Subcutaneous abdominal adipose tissue (tissue), 5 donors: ENCODE results near the gene MGME1.

Source experiments
- H3K27ac ChIP-seq: one replicate; pipeline ENCODE4 v1.7.0; 2013; ENCODE audit warnings: low read depth, mild to moderate bottlenecking, inconsistent platforms, low read length, moderate library complexity
- H3K27me3 ChIP-seq, 5 donors: one replicate each; pipeline ENCODE4 v1.7.0; 2013; ENCODE audit warnings: low read length in 5 of 5, inconsistent platforms in 1 of 5; ENCODE audit not compliant: control insufficient read depth in 5 of 5, insufficient read depth in 4 of 5
- H3K36me3 ChIP-seq, 5 donors: one replicate each; pipeline ENCODE4 v1.7.0; 2013; ENCODE audit warnings: low read length in 5 of 5; ENCODE audit not compliant: control insufficient read depth in 5 of 5, insufficient read depth in 5 of 5
- H3K4me1 ChIP-seq, 5 donors: one replicate each; pipeline ENCODE4 v1.7.0; 2013; ENCODE audit warnings: low read length in 5 of 5, mild to moderate bottlenecking in 3 of 5, moderate library complexity in 1 of 5; ENCODE audit not compliant: control insufficient read depth in 5 of 5, insufficient read depth in 5 of 5
- H3K4me3 ChIP-seq, 5 donors: one replicate each; pipeline ENCODE4 v1.7.0; 2013; ENCODE audit warnings: low read length in 5 of 5, low read depth in 1 of 5
- H3K9ac ChIP-seq, 5 donors: one replicate each; pipeline ENCODE4 v1.7.0; 2013; ENCODE audit warnings: low read length in 5 of 5, mild to moderate bottlenecking in 4 of 5, moderate library complexity in 3 of 5
- H3K9me3 ChIP-seq, 5 donors: one replicate each; pipeline ENCODE4 v1.7.0; 2013; ENCODE audit warnings: low read length in 5 of 5; ENCODE audit not compliant: control insufficient read depth in 5 of 5
- donor health status: healthy.
- donor health status: healthy.
- donor health status: healthy.
- donor health status: healthy.
- donor health status: healthy.

MGME1 gene

DNA sequence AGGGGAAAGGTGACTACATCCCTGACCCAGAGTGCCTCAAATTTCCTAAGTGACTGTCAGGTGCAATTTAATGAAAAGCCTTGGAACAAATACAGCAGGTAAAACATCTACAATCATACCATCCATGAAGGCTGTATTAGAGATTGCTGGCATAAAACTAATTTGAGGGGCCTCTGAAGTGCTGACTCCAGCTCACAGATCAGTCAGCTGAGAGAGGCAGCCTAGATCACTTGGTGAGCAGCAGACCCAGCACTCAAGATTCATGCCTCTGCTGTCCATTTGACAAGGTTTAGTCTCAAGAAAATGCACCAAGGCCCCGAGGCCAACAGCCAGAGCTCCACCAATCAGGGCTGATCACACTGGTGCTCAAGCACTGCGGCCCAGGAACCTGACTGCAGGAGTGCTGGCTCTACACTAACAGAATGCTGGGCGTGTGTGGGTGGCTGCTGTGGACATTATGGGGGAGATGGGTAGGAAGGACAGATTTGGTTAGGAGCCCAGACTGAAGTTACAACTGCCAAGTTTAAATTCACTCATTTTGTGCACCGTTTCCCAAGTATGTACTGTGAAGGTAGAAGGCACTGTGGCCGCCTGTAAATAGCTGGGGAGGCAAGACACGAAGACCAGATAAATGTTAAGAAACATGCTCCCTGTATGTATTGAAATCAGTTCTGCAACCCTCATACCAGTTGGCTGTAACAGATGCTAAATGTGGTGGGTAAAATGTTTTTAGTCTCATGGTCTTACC lies 28.4 kb upstream of the MGME1 start:
- Histone ChIP-seq H3K27me3 (no peaks in the 10 kb centered on the region), H3K9ac (no peak overlapping the region), H3K9me3 (no peaks in the 10 kb centered on the region), H3K36me3 (peaks cover 20 to 46% (median 43%) of the 10 kb centered on the region in 5 donors), H3K4me1 (peaks cover 16 to 42% (median 33%) of the 10 kb centered on the region in 5 donors), H3K4me3 (no peak overlapping the region), H3K27ac (no peak overlapping the region)

DNA sequence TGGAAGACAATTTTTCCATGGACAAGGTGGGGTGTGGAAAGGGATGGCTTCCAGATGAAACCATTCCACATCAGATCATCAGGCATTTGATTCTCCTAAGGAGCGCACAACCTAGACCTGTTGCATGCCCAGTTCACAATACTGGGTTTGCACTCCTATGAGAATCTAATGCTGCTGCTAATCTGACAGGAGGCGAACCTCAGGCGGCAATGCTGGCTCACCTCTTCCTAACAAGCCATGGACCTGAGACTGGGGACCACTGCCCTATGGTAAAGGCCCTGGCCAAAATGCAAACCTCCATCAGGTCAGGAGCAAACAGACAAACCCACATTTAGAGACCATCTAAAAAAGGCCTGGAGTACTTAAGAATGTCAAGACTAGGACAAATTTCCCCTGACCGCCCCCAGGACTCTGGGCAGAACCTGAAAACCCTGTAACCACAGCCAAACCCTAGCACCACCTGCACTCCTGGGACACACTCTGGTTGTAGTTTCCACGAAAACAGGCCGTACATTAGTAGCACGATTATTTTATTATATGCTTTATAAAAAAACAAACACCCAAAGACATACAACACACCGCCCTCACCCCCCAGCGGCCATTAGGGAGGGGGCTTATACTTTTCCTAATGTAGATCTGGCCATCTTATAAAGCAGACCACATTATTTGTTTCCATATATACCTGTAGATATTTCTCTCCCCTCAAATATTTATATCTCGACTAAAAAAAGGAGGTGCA lies 27.6 kb upstream of the MGME1 start:
- H3K27me3 ChIP-seq, result no peaks in the 10 kb centered on the region
- no peak overlapping the region for H3K9ac ChIP-seq
- peaks cover 25 to 54% (median 49%) of the 10 kb centered on the region in 5 donors for H3K36me3 ChIP-seq

GRCh38 chr20:17941826-17942196 lies 27.0 kb upstream of the MGME1 start:
- Histone ChIP-seq H3K4me1 (peaks cover 10 to 31% (median 22%) of the 10 kb centered on the region in 5 donors), H3K9ac (no peak overlapping the region), H3K27ac (no peak overlapping the region), H3K4me3 (no peak overlapping the region), H3K27me3 (no peaks in the 10 kb centered on the region), H3K36me3 (peaks cover 31 to 60% (median 54%) of the 10 kb centered on the region in 5 donors), H3K9me3 (no peaks in the 10 kb centered on the region)

More for the DNA sequence above, 27.6 kb upstream of the MGME1 start:
- no peaks in the 10 kb centered on the region for H3K9me3 ChIP-seq
- peaks cover 15 to 36% (median 27%) of the 10 kb centered on the region in 5 donors for H3K4me1 ChIP-seq
- no peak overlapping the region for H3K4me3 ChIP-seq
- no peak overlapping the region for H3K27ac ChIP-seq

- H3K36me3 ChIP-seq, result peaks cover 43 to 74% (median 68%) of the 10 kb centered on the region in 5 donors
- no peak overlapping the region for H3K9ac ChIP-seq
- no peaks in the 10 kb centered on the region for H3K27me3 ChIP-seq
- peaks cover 3 to 22% (median 12%) of the 10 kb centered on the region in 5 donors for H3K4me1 ChIP-seq
- no peak overlapping the region for H3K27ac ChIP-seq
- no peak overlapping the region for H3K4me3 ChIP-seq
- H3K9me3 ChIP-seq, result no peaks in the 10 kb centered on the region
These were observed 25.5 kb upstream of the MGME1 start for GRCh38 chr20:17943343-17943742.

GRCh38 chr20:17944854-17945474 lies 23.9 kb upstream of the MGME1 start:
- peaks cover 0 to 7% (median 0%) of the 10 kb centered on the region in 5 donors for H3K4me1 ChIP-seq
- no peaks in the 10 kb centered on the region for H3K27me3 ChIP-seq
- H3K9me3 ChIP-seq, result no peaks in the 10 kb centered on the region
- no peak overlapping the region for H3K9ac ChIP-seq
- H3K4me3 ChIP-seq, result no peak overlapping the region
- peaks cover 57 to 90% (median 85%) of the 10 kb centered on the region in 5 donors for H3K36me3 ChIP-seq
- H3K27ac ChIP-seq, result no peak overlapping the region

DNA sequence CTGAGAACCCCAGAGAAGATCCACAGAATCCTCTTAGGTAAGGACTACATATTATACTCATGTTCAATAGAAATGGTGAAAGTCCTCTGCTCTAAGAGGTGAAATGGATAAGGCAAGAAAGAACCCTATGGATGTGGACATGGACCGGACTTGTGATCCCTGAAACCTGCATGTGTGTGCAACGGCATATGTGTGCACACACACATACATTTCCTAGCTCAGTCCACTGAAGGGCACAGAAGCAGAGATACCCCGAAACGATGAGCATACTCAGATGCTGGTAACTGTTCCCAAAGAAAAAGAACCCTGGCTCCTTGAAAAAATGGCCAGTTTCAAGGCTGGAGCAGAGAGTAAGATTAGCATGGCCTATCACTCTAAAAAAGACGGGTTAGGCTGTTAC lies 22.8 kb upstream of the MGME1 start:
- no peak overlapping the region for H3K27ac ChIP-seq
- H3K4me3 ChIP-seq, result no peak overlapping the region
- peaks cover 0 to 4% (median 0%) of the 10 kb centered on the region in 5 donors for H3K4me1 ChIP-seq
- no peaks in the 10 kb centered on the region for H3K27me3 ChIP-seq
- H3K9me3 ChIP-seq, result no peaks in the 10 kb centered on the region
- peaks cover 68 to 95% (median 89%) of the 10 kb centered on the region in 5 donors for H3K36me3 ChIP-seq
- no peak overlapping the region for H3K9ac ChIP-seq

DNA sequence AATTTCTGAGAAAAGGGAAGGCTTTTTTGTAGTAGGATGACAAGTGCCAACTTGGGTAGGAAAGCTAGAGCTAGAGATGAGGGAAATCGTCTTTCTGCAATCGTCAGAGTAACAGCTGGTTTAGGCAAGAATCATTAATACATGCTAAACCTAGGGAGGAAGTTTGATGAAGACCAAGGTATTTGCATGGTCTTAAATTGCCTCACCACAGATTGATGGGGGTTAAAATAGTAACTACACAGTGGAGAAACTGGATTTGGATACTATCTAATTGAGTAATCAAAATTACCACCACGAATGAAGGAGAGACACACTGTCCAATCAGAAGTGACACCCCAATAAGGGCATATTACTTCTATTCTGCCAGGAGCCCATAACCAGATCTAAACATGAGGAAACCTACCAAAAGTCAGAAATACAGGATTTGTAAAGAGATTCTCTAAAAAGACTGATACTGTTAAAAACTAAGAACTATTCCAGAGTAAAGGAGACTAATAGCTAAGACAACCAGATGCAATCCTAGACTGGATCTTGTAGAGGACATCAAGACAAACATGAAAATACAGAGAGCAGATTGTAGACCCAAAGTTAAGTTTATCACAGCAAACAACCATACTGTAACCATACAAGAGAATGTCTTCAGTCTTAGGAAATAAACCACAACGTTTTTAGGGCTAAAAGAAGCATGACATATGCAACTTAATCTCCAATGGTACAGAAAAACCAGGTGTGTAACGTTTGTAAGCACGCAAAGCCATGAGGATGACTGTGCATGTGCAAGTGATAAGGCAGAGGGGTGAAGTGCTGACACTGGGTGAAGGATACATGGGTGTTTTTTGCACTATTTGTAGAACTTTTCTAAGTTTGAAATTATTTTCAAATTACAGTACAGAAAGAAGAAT lies 22.0 kb upstream of the MGME1 start:
- Histone ChIP-seq H3K4me1 (peaks cover 0 to 4% (median 0%) of the 10 kb centered on the region in 5 donors), H3K4me3 (no peak overlapping the region), H3K9me3 (no peaks in the 10 kb centered on the region), H3K27me3 (no peaks in the 10 kb centered on the region), H3K9ac (no peak overlapping the region), H3K36me3 (peaks cover 75 to 94% (median 88%) of the 10 kb centered on the region in 5 donors), H3K27ac (no peak overlapping the region)

DNA sequence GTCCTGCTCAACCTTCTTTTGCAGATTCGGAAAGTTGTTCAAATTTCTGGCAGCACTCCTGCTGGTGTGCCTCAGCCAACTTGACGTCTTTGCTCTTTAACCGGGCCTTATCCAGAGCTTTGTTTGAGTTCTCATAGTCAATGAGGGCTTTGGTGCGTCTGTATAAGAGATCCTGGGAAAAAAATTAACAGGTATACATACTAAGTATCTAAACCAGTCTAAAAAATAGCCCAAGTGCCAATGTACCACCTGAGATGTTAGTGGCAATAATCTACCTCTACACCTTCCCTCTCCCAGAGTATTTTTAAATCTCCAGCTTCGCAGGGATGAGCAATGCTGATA lies 21.4 kb upstream of the MGME1 start:
- Histone ChIP-seq H3K27me3 (no peaks in the 10 kb centered on the region), H3K36me3 (peaks cover 74 to 90% (median 82%) of the 10 kb centered on the region in 5 donors), H3K9me3 (no peaks in the 10 kb centered on the region), H3K4me3 (no peak overlapping the region), H3K27ac (no peak overlapping the region), H3K9ac (no peak overlapping the region), H3K4me1 (peaks cover 0 to 4% (median 0%) of the 10 kb centered on the region in 5 donors)

GRCh38 chr20:17948442-17948841 lies 20.4 kb upstream of the MGME1 start:
- Histone ChIP-seq H3K4me1 (peaks cover 0 to under 1% (median 0%) of the 10 kb centered on the region in 5 donors), H3K36me3 (peaks cover 74 to 92% (median 84%) of the 10 kb centered on the region in 5 donors), H3K27me3 (no peaks in the 10 kb centered on the region), H3K9me3 (no peaks in the 10 kb centered on the region), H3K27ac (no peak overlapping the region), H3K4me3 (no peak overlapping the region), H3K9ac (no peak overlapping the region)
